HG02870 (cell line): ENCODE results near the gene EFHC1.

Experiments used
- ATAC-seq: cut with Tn5 transposase; IDR thresholded peaks from one replicate; pipeline ENCODE4 v1.9.1; 2021; ENCODE audit warnings: mild to moderate bottlenecking, moderate library complexity; ENCODE audit not compliant: unreplicated experiment

EFHC1 gene

GRCh38 chr6:52516269-52516668 is 96.1 kb downstream of the EFHC1 start:
- ATAC-seq, result no peak

- ATAC-seq, result no peak
Measured at GRCh38 chr6:52516943-52517342, 96.8 kb downstream of the EFHC1 start.

GRCh38 chr6:52517502-52518278 is 97.5 kb downstream of the EFHC1 start:
- peak; percentile 98 for ATAC-seq

GRCh38 chr6:52518279-52518945 is 98.3 kb downstream of the EFHC1 start:
- no peak for ATAC-seq

GRCh38 chr6:52519618-52520017 is 99.5 kb downstream of the EFHC1 start:
- ATAC-seq, result no peak

GRCh38 chr6:52522151-52522626 is 102.0 kb downstream of the EFHC1 start:
- no peak for ATAC-seq

GRCh38 chr6:52522655-52523054 is 102.5 kb downstream of the EFHC1 start:
- ATAC-seq, result no peak

- no peak for ATAC-seq
Measured at GRCh38 chr6:52523378-52524142, 103.4 kb downstream of the EFHC1 start.

GRCh38 chr6:52524918-52525317 is 104.8 kb downstream of the EFHC1 start:
- no peak for ATAC-seq

- no peak for ATAC-seq
Measured at GRCh38 chr6:52526634-52527033, 106.5 kb downstream of the EFHC1 start.

GRCh38 chr6:52527436-52527835 is 107.3 kb downstream of the EFHC1 start:
- no peak for ATAC-seq

- peak; percentile 85 for ATAC-seq
Measured at GRCh38 chr6:52529311-52529710, 109.2 kb downstream of the EFHC1 start.

- ATAC-seq, result no peak
Measured at GRCh38 chr6:52530351-52530750, 110.2 kb downstream of the EFHC1 start.

GRCh38 chr6:52531396-52531795 is 111.3 kb downstream of the EFHC1 start:
- no peak for ATAC-seq

- ATAC-seq, result no peak
Measured at GRCh38 chr6:52531834-52532233, 111.7 kb downstream of the EFHC1 start.

- no peak for ATAC-seq
Measured at GRCh38 chr6:52532457-52532856, 112.3 kb downstream of the EFHC1 start.

GRCh38 chr6:52533491-52533890 is 113.3 kb downstream of the EFHC1 start:
- no peak for ATAC-seq

GRCh38 chr6:52534363-52534762 is 114.2 kb downstream of the EFHC1 start:
- no peak for ATAC-seq

- peak; percentile 44 for ATAC-seq
Measured at GRCh38 chr6:52534966-52535390, 114.8 kb downstream of the EFHC1 start.

- ATAC-seq, result no peak
Measured at GRCh38 chr6:52535711-52536423, 115.7 kb downstream of the EFHC1 start.

- ATAC-seq, result peak; percentile 26
Measured at GRCh38 chr6:52536424-52536916, 116.3 kb downstream of the EFHC1 start.
